Brain microvascular endothelial cell (primary cell): ENCODE results near the gene TJP1.
A peak's percentile ranks its signal among the peaks of the same experiment; 100 is the strongest.

Experiments used
- DNase-seq: peaks from one replicate; pipeline ENCODE4 v3.0.0-alpha.2; 2020
- H3K27ac ChIP-seq: fragments of 250-450 bp; sonication (Bioruptor Pico); 2 replicates; pipeline ENCODE4 v1.5.1; 2020; ENCODE audit warnings: mild to moderate bottlenecking, moderate library complexity
- H3K27me3 ChIP-seq: fragments of 250-450 bp; sonication (Bioruptor Pico); replicated peaks from 2 replicates; pipeline ENCODE4 v1.5.1; 2020; ENCODE audit warnings: mild to moderate bottlenecking
- H3K36me3 ChIP-seq: fragments of 250-450 bp; sonication (Bioruptor Pico); replicated peaks from 2 replicates; pipeline ENCODE4 v1.5.1; 2020; ENCODE audit warnings: mild to moderate bottlenecking
- H3K4me3 ChIP-seq: 2 replicates; pipeline ENCODE4 v1.5.1; 2011; ENCODE audit warnings: low read depth, mild to moderate bottlenecking, control low read depth, low read length, moderate library complexity
- in situ Hi-C: cut with HindIII; loops from 2 replicates; pipeline ENCODE4 v1.10.0; 2017; ENCODE audit warnings: low sequenced_read_pairs, low pct_ligation_motif_present
- TF ChIP-seq, protein P1 (sequence below): IDR thresholded peaks from 2 replicates; pipeline ENCODE4 v1.5.1; 2011; ENCODE audit warnings: low read depth, mild to moderate bottlenecking, moderate library complexity, low read length, control low read depth, inconsistent platforms; ENCODE audit errors: missing control alignments

Gene TJP1

DNA sequence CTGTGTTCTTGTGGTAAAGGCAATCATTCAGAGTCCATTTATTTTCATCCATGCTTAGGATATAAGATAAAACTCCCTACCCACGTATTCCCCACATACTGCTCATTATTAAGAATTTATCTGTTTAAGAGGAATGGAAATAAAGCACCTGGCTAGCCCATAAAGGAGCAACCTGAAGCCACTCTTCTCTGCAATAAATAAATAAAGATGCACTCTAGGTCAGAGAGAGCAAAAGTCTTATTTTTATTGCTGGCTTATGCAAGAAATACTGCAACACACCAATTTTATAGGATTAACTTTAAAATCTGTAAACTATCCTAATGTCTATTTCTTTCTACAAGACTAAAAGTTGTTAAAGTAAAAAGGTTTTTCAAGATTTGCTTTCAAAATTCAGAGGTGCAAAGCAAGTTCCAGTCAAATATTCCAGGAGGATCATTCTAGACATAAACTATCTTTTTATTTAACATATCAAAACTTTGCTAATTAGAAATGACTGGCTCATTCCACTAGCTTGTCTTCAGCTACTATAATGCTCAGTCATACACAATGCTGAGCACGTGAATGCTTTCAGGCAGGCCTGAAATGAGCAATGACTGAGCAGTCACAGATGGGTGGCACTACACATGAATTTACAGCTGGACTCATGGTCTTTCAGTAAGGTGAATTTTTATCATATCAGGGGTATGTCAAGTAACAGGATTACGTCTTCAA is 7.1 kb downstream of the TJP1 start:
- TF ChIP-seq, protein P1, sequence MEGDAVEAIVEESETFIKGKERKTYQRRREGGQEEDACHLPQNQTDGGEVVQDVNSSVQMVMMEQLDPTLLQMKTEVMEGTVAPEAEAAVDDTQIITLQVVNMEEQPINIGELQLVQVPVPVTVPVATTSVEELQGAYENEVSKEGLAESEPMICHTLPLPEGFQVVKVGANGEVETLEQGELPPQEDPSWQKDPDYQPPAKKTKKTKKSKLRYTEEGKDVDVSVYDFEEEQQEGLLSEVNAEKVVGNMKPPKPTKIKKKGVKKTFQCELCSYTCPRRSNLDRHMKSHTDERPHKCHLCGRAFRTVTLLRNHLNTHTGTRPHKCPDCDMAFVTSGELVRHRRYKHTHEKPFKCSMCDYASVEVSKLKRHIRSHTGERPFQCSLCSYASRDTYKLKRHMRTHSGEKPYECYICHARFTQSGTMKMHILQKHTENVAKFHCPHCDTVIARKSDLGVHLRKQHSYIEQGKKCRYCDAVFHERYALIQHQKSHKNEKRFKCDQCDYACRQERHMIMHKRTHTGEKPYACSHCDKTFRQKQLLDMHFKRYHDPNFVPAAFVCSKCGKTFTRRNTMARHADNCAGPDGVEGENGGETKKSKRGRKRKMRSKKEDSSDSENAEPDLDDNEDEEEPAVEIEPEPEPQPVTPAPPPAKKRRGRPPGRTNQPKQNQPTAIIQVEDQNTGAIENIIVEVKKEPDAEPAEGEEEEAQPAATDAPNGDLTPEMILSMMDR, result no peak
- no peaks in the 10 kb centered on the region for H3K36me3 ChIP-seq
- H3K27me3 ChIP-seq, result no peaks in the 10 kb centered on the region
- no peak overlapping the region for H3K4me3 ChIP-seq
- peak; percentile 44 for DNase-seq
- in situ Hi-C loops, result no loop called here
- H3K27ac ChIP-seq, result no peak overlapping the region

DNA sequence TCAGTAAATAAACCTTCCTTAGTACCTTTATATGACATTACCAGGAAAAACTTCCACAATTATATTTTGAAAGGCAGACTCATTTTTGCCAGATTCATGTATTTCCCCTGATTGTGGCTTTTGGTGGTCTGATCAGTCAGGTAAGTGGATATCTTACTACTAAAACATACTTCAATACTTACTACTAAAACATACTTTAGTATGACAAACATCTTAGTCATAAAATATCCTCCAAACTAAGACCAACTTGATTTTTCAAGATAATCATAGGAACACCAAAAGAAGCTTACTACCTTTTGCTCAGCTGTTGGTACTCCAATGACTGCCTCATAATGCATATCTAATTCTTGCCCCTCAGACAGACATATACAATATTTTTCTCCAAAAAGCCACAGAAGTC is 9.3 kb downstream of the TJP1 start:
- no peak for DNase-seq
- TF ChIP-seq, protein P1, result no peak
- H3K27me3 ChIP-seq, result no peaks in the 10 kb centered on the region
- no peak overlapping the region for H3K4me3 ChIP-seq
- no peak overlapping the region for H3K27ac ChIP-seq
- in situ Hi-C loops, result no loop called here
- no peaks in the 10 kb centered on the region for H3K36me3 ChIP-seq

DNA sequence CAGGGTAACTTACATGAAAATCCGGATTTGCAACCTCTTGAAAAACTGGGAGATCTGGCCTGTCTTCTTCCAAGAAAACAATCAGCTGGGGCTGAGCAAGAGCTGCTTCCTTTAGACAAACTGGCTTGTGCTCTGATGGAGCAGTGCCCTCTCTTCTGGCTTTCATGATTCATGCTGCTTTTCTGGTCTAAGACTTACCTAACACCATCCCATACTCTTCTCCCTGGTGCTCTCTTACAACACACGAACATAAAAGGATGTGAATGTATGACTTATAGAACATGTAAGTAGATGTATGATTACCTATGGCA is 9.9 kb downstream of the TJP1 start:
- TF ChIP-seq, protein P1, result no peak
- Histone ChIP-seq H3K27ac (no peak overlapping the region), H3K36me3 (no peaks in the 10 kb centered on the region), H3K4me3 (no peak overlapping the region), H3K27me3 (no peaks in the 10 kb centered on the region)
- DNase-seq, result peak; percentile 31
- in situ Hi-C loops, result no loop called here

- Histone ChIP-seq H3K36me3 (no peaks in the 10 kb centered on the region), H3K27ac (no peak overlapping the region), H3K27me3 (no peaks in the 10 kb centered on the region), H3K4me3 (no peak overlapping the region)
- no peak for DNase-seq
- TF ChIP-seq, protein P1, result no peak
- in situ Hi-C loops, result no loop called here
These were observed 10.4 kb downstream of the TJP1 start for GRCh38 chr15:29811691-29812383.

DNA sequence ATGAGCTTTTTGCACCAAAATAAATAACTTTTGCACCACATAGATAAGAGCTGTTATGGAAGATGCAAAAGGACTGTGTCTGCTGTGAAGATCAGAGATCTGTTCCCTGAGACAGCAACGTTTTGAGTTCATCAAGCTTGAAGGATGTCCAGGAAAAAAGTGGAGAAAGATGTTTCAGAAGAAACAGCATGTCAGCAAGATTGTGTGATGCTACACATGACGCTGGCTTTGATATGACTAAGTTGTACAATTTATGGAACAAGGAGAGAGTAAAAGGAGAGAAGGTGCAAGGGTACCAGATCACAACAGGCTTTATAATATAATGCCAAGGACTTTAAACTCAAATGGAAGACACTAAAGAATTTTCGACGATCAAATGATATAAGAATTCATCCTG is 16.6 kb downstream of the TJP1 start:
- no peak overlapping the region for H3K4me3 ChIP-seq
- no peaks in the 10 kb centered on the region for H3K27me3 ChIP-seq
- no peak for DNase-seq
- TF ChIP-seq, protein P1, result no peak
- no peak overlapping the region for H3K27ac ChIP-seq
- H3K36me3 ChIP-seq, result no peaks in the 10 kb centered on the region
- in situ Hi-C loops, result no loop called here
